CD4-positive, alpha-beta T cell treated with Interleukin-12 subunit alpha and Interleukin-12 subunit beta, for 1 hour (primary cell): ENCODE measurements around the gene JUNB.

ENCODE experiments used
- DNase-seq: peaks from one replicate; pipeline ENCODE4 v3.0.0-alpha.2; 2020

The JUNB gene

DNA sequence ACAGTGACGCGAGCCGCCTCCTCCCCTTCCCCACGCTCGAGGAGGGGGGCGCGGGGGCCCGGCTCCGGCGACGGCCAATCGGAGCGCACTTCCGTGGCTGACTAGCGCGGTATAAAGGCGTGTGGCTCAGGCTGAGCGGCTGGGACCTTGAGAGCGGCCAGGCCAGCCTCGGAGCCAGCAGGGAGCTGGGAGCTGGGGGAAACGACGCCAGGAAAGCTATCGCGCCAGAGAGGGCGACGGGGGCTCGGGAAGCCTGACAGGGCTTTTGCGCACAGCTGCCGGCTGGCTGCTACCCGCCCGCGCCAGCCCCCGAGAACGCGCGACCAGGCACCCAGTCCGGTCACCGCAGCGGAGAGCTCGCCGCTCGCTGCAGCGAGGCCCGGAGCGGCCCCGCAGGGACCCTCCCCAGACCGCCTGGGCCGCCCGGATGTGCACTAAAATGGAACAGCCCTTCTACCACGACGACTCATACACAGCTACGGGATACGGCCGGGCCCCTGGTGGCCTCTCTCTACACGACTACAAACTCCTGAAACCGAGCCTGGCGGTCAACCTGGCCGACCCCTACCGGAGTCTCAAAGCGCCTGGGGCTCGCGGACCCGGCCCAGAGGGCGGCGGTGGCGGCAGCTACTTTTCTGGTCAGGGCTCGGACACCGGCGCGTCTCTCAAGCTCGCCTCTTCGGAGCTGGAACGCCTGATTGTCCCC lies at the start of gene JUNB:
Gene JUNB (plus strand): TSS at position 142 of the 706 bp plus-strand sequence. CDS start 286 bp downstream, at position 428.
- peak; percentile 99 for DNase-seq

DNA sequence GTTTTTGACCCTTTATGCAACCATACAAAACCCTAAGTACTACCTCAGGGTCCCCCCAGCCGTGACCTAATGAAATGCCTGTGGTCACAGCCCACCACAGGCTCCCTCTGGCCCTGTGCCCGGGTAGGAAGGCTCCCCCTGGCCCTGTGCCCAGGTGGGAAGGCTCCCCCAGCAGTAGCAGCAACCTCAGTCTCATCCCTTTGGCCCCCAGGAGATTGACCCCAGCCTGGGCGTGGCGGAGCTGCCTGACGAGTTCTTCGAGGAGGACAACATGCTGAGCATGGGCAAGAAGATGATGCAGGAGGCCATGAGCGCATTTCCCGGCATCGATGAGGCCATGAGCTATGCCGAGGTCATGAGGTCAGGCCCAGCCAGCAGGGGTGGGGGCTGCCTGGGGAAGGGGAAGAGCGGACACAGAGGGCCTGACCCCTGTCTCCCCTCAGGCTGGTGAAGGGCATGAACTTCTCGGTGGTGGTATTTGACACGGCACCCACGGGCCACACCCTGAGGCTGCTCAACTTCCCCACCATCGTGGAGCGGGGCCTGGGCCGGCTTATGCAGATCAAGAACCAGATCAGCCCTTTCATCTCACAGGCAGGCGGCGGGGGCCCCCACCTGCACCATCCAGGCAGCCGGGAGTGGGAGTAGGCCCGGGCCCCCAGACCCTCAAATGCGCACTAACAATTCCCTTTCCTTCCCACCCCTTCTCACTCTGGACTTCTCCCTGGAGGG lies 46.0 kb upstream of the JUNB start:
- no peak for DNase-seq

DNA sequence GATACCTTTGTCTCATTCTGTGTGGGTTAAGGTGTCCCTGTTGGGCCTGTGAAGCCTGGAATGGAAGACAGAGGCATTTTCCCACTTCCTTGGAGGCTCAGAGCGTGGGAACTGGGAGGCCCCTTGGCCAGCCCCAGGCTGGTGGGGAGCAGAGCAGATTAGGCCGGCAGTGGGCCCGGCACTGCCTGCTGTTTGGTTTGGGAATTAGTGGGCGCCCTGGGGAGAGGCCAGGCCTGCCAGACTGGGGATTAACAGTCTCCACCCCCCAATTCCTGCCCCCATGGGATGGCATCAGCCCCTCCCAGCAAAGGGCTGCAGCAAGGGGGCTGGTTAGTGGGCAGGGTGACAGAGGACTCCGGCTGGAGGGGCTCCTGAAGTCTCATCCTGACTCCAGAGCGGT lies 42.8 kb upstream of the JUNB start:
- DNase-seq = no peak

DNA sequence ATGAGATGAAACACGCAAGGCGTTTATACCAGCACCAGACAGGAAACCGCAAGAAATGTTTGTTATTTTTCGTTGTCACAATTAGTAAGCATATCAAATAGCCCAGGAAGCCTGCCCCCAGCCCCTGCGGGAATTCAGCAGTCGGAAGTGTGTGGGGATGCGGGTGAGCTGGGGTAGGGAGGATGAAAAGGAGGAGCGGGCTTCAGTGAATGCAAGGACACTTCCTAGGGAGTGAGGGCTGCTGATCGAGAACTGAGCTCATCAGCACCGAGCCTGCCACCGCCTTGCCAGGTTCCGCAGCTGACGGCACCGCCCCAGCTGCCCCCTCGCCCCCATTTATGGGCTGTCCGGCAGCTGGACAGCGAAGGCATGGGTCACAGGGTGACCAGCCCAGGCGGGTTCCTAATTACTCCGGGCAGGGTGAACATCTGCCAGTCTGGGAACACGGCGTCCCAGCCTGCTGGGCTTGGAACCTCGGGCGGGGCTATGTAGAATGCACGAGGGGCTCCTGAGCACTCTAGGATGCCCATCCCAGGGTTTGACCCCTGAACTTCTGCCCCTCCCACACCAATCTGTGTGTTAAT lies 41.3 kb upstream of the JUNB start:
- no peak for DNase-seq

DNA sequence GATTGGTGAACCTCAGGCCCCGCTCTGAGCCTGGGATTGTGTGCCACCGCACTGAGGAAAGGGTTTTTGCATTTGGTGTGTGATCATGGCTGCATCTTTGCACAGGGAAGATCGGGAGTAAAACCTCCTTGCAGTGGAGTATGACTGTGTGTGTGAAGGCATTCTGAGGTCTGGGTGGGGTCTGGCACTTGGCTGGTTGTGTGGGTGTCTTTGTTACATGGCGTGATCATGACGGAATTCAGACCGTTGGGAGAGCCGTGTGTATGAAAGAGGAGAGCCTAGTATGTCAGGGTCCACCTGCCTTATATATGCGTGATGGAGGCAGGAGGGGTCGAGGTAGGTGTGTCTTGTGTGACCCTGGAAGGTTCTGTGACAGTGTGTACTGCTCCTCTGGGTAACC lies 40.4 kb upstream of the JUNB start:
- DNase-seq = no peak

DNA sequence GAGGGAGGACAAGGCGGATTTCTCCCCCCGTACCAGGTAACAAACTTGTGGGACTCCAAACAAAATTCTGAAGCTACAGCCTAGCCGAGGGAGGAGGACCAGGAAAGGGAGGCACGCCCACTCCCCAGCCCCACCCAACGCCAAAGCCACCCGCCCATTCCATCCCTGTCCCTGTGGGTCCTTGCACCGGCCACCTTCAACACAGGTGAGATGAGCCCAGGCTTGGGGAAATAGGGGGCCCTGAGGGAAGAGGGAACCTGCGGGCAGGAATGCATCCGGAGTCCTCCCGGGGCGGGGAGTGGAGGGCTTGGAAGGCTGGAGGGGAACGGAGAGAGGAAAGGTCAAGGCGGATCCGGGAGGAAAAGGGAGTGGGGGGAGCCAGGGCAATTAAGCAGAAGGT lies 39.7 kb upstream of the JUNB start, which contains the start of gene BEST2:
Gene BEST2 (plus strand): TSS at position 157 of the 400 bp plus-strand sequence. CDS start 802 bp downstream, outside the sequence.
- DNase-seq = no peak

DNA sequence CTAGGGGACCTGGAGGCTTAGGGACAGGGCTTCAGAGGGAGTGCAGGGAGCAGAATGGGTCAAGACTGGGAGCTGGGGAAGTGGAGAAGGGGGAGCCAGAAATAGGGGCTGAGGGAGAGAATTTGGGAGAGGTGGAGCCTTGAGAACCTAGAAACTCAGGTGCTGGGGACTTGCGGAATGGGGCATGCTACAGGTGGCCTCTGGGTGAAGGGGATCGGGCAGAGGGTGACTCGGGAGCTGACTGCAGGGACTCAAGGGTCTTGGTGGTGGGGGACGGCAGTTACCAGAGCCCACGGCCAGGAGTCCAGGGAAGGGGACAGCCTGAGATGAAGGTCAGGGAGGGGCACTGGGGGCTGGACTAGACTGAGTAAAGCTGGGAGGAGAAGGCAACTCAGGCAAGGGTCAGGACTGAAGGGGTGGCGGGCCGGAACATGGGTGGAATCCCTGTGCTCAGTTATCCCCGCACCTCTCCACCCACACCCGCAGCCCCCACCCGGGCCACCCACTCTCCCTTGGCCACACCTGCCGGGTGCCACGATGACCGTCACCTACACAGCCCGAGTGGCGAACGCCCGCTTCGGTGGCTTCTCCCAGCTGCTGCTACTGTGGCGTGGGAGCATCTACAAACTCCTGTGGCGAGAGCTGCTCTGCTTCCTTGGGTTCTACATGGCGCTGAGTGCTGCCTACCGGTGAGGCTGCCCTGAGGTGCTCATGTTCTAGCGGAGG lies 39.1 kb upstream of the JUNB start:
- DNase-seq = no peak

DNA sequence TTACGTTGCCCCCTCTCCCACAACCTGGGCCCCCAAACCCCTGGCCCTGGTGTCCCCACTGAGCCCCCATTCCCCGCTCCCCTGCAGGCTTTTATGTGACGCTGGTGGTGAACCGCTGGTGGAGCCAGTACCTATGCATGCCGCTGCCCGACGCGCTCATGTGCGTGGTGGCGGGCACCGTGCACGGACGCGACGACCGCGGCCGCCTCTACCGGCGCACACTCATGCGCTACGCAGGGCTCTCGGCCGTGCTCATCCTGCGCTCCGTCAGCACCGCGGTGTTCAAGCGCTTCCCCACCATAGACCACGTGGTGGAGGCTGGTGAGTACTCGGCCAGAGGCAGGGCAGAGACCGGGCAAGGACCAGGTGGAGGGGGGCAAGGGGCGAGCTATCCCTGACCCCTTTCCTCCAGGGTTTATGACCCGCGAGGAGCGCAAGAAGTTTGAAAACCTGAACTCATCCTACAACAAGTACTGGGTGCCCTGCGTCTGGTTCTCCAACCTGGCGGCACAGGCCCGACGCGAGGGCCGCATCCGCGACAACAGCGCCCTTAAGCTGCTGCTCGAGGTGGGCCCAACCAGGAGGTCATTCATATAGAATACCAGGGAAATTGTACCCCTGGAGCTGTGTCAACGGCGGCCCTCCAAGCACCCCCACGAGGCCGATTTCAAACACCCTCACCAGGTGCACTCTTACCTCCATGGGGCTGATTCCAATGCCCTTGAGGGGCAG lies 36.7 kb upstream of the JUNB start:
- DNase-seq = no peak

DNA sequence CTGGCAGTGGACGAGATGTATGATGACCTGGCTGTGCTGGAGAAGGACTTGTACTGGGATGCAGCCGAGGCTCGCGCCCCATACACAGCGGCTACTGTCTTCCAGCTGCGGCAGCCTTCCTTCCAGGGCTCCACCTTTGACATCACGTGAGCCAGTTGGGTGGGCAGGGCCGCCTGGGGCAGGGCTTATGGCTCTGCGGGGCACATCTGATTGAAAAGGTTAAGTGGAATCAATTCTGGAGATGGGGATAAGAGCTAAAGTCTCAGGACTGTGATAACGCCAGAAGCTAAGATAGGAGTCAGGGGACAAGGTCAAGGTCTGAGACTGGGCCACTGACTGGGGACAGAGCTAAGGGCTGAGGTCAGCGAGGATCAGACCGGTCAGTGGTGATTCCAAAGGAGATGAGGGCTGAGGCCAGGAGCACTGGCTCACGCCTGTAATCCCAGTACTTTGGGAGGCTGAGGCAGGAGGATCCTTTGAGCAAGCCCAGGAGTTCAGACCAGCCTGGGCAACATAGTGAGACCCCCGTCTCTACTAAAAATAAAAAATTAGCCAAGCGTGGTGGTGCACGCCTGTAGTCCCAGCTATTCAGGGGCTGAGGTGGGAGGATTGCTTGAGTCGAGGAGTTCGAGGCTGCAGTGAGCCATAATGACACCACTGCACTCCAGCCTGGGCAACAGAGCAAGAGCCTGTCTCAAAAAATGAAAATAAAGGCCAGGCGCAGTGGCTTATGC lies 35.0 kb upstream of the JUNB start:
- no peak for DNase-seq

DNA sequence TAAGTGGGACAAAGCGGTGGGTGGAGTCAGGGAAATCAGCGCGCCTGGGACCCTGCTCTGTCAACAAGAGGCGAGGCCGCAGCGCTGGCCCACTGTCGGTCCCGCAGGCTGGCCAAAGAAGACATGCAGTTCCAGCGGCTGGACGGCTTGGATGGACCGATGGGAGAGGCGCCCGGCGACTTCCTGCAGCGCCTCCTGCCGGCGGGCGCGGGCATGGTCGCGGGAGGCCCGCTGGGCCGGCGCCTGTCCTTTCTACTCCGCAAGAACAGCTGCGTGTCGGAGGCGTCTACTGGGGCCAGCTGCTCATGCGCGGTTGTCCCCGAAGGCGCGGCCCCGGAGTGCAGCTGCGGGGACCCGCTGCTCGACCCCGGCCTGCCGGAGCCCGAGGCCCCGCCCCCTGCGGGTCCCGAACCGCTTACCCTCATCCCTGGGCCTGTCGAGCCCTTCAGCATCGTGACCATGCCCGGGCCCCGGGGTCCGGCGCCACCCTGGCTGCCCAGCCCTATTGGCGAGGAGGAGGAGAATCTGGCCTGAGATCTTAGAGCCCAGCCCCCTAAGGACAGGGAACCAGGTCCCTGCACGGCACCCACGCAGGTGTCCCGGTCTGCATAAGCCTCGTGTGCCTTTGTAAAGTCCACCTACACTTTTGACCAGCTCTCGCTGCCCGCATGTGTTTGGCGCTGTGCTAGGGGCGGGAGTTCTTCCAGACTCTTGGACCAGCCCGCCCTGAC lies 33.6 kb upstream of the JUNB start:
- DNase-seq = peak; percentile 72

DNA sequence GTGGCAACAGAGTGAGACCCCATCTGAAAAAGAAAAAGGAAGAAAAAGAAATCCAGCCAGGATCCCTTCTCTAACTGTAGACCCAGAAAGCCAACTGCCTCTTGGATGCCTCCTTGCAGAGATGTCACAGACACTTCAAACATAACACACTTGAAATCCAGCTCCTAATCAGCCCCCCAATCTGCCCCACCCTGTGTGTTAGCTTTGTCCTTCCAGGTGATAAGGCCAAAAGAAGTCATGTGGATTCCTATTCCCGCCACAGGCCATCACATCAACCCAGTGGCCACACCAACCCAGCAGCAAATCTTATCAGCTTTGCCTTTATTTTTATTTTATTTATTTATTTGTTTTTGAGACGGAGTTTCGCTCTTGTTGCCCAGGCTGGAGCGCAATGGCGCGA lies 31.6 kb upstream of the JUNB start:
- no peak for DNase-seq

DNA sequence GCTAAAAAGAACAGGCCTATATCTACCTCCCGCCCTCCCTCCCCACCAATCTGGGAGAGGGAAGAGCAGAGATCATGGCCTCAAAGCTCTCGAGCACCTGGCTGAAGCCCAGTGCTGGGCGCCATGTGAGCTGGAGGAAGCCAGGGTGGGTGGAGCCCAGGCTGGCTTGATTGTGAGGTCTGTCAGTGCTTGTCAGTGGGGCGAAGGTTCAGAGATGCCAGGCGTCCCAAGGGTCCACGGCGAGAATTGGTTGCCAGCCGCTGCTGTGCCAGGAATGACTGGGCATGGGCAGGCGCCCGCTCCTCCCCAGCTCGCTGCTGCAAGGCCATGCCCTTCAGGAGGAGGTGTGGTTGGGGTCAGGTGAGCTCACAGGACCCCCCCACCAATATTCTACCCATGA lies 28.2 kb upstream of the JUNB start:
- DNase-seq = no peak

DNA sequence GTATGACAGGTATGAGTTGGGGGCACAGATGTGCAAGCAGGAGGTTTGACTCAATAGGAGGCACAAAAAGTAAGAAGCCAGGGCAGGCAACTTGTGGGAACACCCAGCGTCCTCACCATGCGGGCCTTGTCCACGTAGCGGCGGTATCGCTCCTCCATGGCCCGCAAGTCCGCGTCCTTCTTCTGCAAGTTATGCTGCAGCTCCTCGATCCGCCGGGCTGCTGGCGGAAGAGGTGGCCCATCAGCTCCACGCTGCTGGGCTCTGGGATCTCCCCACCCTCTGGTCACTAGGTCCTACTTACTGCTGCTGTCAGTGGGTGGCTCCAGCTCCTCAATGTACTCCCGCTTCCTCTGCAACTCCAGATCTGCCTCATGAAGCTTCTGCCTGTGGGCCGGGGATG lies 26.6 kb upstream of the JUNB start:
- no peak for DNase-seq

DNA sequence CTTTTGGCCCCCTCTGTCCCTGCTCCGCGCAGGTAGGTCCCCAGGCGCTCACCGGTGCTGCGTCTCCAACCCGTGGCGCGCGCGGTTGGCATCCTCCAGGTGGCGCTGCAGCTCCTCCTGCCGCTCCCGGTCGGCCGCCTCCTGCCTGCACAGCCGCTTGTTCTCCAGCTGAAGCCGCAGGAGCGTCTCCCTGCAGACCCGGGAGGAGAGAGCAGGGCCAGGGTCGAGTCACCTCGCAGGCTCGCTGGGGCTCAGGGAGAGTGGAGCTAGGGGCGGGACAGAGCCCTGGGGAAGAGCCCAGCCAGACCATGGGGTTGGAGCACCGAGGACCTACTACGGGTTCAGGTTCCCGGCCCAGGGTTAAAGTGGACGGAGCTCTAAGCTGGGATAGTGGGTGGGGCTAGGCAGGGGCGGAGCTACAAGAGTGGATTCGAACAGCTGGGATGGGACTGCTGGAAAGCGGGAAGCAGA lies 25.2 kb upstream of the JUNB start:
- peak; percentile 87 for DNase-seq

DNA sequence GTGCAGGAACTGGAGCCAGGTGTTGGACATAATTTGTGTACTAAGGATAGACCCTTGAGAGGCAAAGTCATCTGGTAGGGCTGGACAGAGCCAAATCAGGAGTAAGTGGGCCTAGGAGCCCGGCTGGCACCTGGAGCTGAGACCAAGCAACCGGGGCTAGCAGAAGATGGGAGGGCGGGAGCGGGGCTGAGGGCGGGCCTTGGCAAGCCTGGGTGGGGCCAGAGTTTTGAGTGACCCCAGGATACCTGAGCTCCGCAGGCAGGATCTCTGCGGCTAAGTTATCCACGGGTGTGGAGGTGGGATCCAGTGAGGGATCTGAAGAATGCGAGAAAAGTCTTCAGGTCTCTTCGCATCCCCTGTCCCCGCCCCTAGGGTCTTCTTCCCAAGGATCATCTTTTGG lies 24.1 kb upstream of the JUNB start:
- no peak for DNase-seq

DNA sequence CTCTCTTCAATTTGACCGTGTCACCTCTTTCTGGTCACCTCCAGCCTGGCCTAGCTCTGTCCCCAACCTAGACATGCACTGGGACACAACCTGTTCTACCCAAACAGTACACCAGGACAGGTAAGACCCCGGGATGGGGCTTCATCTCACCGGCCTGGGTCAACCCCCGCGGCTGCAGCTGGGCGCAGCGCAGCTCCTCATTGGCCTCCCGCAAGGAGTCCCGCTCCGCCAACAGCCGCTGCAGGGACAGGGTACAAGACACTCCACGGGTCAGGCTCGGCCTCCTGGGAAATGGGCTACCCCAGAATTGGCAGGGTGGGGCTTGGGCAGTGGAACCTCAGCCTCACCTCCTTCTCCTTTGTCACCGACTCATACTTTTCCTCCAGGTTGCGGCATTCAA lies 23.6 kb upstream of the JUNB start:
- no peak for DNase-seq

DNA sequence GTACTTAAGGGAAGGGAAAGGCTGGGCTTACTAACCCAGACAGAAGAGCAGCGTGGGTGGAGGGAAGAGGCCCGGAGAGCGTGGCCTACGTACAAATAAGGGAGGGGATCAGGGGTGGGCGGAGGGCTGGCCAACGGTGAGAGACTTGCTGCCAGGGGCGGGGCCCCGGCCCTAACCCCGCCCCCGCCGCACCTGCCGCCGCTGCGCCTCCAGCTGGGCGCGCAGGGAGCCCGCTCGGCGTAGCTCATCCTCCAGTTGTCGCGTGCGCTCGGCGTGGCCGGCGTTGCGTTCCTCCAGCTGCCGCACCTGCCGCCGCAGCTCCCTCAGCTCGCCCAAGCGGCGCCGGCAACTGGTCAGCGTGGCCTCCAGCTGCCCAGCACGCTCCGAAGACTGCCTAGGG lies 21.6 kb upstream of the JUNB start:
- peak; percentile 80 for DNase-seq

DNA sequence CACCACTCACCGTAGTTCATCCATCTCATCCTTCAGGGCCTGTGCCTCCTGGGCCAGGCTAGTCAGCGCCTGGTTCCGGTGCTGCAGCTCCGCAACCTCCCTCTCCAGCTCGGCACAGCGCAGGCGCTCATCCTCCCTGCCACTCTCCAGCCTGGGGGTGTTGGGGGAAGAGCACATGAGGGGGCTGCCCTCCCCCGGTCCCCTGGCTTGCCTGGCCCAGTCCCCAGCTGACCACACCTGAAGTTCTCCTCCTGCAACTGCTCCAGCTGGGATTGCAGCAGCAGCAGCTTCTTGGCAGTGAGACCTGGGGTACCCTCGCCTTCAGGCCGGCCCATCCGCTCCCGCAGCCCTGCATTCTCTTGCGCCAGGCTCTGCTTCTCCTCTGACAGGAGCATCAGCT lies 20.4 kb upstream of the JUNB start:
- no peak for DNase-seq

DNA sequence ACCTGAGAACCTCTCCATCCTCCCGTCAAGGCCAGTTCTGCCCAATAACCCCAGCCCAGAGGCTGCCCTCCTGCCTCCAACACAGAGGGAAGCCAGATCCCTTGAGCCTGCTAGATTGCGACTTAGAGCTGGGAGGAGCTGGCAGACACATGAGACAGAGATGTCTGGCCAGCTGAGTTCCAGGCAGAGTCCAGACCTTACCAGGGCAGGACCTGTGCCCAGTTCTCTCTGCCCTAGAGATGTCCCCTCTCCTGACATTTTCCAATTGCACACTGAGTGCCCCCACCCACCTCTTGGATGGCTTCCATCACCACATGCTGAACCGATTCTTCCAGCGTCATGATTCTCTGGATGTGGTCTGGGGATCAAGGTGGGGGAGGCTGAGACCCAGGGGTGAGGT lies 19.0 kb upstream of the JUNB start:
- no peak for DNase-seq

DNA sequence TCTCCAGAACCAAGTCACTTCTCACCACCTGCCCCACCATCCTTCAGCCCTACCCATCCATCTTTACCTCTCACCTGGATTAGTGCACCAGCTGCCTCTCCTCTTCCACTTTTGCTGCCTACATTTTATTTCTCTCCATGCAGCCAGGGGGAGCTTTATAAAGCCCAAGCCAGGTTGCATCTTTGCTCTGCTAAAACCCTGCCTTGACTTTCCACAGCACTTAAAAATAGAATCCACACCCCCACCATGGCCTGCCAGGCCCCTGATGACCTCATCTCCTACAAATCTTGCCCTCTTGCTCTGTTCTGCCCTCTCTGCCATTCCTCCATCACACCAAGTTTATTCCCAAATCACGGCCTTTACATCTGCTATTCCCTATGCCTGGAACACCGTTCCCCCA lies 17.7 kb upstream of the JUNB start:
- DNase-seq = no peak
